Hematopoietic multipotent progenitor cell treated with erythropoietin and hydrocortisone succinate and interleukin-3 and kit ligand, for 17 days (in vitro differentiated cells): ENCODE results near the gene QPRT.
"Not testable (repeated sequence)": the region's sequence is repeated elsewhere in the genome, so short reads cannot be mapped to it uniquely, and the experiment has no call there.

Experiments
- DNase-seq: peaks from one replicate; pipeline ENCODE4 v3.0.0-alpha.2; 2015; ENCODE audit warnings: low spot score

QPRT gene

DNA sequence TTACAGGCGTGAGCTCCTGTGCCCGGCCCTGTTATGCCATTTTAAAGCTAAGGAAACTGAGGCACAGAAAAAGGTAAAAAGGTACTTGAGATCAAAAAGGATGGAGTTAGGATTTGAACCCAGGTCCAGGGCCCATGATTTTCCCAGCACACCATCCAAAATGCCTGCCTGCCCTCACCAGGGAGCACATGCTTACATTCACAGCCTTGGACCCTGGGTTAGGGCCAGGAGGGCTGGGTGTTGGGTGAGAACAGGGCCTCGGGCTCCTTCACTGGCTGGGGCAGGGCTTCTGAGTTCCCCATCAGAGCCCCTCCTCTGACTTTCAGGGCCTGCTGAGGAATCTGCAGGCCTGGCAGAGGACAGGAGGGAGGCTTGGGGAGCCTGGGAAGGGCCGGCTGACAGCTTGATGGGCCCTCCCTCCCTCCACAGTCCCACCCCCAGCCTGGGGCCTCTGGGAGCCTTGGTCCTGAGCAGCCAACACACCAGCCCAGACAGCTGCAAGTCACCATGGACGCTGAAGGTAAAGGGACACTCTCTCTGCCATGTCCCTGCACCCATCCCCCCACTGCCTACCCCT lies at the start of gene QPRT:
QPRT (plus strand) TSS at position 490 of the 577 bp plus-strand sequence; CDS start at position 508, 18 bp downstream.
- no peak for DNase-seq

DNA sequence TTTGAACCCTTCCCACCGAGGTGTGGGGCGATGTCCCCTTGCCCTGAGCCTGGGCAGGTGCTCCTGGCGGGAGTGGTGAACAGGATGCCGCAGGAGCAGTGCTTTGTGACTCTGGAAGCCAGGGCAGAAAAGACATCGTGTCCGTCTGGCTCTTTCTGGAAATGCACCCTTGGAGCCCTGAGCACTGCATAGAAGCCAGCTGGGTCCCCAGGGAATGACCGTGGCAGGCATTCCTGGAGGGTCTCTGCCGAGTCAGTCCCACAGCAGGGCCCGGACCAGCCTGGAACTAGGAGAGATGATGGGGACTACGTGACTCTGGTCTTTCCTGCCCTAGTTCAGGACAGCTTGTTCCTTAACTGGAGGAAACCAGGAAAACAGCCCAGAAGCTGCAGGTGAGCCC lies 49.7 kb upstream of the QPRT start:
- DNase-seq = not testable (repeated sequence)

DNA sequence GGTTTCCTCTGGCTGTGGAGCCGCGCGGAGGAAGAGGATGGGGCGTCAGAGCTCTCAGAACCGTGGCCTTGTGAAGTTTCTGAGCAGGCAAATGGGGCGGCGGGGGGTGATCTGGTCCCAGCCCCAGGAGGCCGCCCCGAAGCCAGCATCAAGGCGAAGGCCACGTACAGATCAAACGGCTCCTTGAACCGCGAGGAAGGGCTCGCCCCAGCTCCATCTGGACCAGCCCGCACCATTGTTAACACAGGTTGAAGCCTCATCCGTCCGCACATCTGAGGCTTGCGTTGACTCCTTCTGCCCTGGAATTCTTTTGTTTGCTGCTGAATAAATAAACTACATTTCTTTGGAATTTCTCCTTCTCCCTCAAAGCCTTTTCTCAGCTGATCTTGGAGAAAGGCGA lies 47.3 kb upstream of the QPRT start:
- not testable (repeated sequence) for DNase-seq

DNA sequence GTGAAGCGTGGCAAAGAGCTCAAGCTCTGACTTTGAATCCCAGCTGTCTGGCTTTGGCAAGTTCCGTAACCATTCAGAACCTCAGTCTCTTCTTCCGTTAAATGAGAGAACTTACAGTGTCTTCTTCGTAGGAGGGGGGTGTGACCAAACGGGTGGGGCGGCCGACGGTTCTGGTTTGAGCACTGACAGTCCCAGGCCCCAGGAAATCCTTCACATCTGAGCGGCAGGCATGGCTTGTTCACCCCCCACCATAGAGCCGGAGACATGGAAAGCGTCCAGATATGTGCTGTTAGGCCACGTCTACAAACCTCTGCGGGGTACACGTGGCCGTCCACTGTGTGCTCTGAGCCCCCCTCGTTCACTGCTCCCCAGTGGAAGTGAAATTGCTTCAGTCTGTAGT lies 43.1 kb upstream of the QPRT start:
- not testable (repeated sequence) for DNase-seq

DNA sequence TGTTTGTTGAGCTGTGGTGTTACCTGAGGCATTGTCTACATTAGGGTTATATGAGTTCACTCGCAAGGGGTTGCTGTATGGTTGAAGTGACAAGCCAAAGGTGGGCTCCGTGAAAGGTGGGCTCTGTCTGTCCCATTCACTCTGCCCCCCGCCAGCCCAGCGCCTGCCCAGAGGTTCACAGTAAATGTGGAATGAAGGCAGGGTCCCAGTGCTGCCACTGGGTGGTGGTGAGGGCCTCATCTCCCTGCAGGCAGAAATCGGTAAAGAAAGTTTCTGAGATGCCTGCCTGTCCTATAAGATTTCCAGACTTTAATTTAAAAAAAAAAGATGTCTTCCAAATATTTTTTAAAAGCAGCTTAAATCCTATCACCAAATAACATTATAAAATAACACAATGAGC lies 42.6 kb upstream of the QPRT start:
- not testable (repeated sequence) for DNase-seq

DNA sequence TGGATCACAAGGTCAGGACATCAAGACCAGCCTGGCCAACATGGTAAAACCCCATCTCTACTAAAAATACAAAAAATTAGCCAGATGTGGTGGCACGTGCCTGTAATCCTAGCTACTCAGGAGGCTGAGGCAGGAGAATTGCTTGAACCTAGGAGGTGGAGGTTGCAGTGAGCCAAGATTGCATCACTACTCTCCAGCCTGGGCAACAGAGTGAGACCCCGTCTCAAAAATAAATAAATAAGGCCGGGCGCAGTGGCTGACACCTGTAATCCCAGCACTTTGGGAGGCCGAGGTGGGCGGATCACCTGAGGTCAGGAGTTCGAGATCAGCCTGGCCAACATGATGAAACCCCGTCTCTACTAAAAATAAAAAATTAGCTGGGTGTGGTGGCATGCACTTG lies 40.2 kb upstream of the QPRT start:
- not testable (repeated sequence) for DNase-seq

DNA sequence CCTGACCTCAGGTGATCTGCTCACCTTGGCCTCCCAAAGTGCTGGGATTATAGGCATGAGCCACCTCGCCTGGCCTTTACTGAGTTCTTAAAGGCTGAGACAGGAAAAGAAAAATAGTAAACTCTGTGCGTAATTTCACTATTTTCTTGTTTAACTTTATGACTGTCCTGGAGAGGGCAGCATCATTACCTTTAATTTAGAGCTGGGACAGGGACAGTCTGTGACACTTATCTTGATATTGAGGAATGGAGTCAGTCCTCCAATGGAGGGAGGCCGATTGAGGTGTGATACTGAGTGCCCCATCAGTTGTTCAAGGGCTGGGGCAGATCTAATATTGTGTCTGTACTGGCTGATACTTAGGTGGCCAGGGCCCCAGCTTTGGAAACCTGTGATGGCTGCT lies 37.4 kb upstream of the QPRT start:
- DNase-seq = peak; percentile 52

DNA sequence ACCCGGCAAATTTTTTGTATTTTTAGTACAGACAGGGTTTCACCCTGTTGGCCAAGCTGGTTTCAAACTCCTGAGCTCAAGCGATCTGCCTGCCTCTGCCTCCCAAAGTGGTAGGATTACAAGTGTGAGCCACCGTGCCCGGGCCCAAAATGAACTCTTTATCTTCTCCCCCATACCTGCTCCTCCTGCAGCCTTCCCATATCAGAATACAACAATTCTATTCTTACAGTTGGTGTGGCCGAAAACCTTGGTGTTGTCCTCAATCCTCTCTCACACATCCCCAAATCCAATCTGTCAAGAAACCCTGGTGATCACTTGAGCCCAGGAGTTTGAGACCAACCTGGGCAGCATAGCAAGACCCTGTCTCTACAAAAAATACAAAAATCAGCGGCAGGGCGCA lies 35.4 kb upstream of the QPRT start:
- DNase-seq = peak; percentile 5

DNA sequence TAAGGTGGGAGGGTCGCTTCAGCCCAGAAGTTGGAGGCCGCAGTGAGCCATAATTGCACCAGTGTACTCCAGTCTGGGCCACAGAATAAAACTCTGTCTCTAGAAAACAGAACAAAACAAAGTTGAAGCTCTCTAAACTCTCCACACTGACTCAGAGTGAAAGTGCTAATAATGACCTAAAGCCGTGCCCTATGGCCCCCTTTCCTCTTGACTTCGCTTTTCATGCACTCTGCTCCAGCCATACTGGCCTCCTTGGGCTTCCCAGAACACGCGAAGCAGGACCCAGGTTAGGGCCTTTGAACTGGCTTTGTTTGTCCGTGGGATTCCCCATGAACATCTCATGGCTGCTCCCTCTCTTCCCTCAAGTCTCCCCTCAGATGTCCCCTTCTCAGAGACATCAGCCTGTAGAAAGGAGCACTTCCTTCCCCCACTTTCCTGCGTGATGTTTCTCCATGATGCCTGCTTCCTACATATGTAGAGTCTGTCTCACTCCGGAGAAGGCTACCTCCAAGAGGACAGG lies 34.6 kb upstream of the QPRT start:
- peak; percentile 3 for DNase-seq

DNA sequence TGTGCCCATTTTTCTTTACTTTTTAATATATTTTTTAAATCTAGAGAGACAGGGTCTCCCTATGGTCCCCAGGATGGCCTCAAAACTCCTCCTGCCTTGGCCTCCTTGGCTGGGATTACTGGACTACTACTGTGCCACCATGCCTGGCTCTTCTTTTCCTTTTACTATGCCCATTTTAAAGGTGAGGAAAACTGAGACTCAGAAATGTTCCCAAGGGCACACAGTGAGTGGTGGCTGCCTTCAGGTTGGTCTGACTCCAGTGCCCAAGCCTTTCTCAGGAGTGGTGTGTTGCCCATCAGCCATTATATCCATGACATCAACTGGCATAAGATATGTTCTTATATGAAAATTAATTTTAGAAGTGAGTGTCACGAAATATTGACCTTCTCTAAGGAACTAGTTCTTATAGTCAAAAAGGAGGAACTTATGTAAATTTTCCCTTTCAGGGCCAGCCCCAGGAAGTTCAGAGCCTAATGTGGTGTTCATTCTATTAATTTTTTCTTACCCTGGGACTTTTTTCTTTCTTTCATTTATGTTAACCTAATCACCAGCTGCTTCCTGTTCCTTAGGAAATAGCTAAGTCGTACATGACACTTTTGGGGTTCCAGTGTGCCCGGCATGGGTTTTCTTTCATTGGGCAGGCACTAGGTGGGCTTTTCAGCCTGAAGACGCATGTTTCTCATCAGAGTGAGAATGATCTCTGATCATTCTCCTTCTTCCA lies 33.8 kb upstream of the QPRT start:
- DNase-seq = no peak

DNA sequence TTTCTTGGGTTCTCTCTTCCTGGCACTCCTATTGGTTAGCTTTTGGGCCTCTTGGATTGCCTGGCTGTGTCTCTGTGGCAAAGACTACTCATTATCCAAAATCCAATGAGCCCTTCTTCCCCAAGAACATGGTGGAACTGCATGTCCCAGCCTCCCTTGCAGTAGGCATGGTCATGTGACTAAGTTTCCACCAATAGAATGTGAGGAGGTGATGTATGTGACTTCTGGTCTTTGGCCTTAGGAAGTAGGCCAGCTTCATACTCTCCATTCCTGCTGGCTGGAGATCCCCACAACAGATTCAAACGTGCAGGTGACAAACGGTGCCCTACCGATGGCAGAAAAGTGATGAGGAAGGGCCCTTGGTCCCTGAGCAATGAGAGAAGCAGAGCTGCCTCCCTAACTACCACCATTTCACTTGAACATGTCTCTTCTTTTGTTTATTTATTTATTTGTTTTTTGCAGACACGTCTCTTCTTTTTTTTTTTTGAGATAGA lies 33.2 kb upstream of the QPRT start:
- no peak for DNase-seq

DNA sequence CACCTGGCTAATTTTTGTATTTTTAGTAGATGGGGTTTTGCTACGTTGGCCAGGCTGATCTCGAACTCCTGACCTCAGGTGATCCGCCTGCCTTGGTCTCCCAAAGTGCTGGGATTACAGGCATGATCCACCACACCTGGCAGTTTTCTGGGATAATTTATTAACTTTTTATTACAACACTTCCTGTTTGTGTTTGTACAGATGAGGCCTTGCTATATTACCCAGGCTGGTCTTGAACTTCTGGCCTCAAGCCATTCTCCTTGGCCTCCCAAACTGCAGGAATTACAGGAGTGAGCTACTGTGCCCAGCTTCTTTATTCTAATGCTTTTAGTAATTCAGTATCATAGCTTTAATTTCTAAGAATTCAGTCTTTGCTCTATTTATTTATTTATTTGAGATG lies 32.0 kb upstream of the QPRT start:
- DNase-seq = no peak

DNA sequence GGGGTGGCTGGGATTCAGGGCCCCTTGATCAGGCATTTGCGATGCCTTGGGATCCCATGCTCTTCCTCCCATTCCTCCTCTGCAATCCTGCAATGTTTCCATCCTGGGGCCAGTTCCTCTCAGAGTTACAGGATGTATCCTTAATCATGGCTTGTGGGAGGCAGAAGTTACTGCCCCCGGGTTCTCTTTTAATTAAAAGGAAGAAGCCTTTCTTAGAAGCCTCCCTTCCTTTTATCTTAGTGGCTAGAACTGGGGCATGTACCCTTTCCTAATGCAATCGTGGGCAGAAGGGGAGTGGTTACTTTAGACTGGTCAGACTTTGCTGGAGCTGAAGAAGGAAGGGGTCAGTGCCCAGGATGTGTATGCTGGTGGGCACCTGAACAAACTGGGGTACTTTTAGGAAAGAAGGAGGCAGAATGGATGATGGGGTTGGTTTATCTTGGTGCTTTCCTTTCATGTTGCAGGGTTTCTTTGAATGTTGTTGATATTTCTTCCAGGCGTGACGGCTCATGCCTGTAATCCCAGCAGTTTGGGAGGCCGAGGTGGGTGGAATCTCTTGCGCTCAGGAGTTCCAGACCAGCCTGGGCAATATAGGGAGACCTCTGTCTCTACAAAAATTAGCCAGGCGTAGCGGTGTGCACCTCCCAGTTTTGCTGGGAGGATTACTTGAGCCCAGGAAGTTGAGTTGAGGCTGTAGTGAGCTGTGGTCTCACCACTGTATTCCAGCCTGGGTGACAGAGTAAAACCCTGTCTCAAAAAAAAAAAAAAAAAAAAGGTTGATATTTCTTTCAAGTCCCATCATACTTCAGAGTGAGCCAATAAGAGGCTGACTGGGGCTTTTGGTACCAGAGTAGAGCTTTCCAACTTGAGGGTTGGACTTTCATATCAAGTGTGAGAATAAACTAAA lies 29.1 kb upstream of the QPRT start:
- DNase-seq = no peak

DNA sequence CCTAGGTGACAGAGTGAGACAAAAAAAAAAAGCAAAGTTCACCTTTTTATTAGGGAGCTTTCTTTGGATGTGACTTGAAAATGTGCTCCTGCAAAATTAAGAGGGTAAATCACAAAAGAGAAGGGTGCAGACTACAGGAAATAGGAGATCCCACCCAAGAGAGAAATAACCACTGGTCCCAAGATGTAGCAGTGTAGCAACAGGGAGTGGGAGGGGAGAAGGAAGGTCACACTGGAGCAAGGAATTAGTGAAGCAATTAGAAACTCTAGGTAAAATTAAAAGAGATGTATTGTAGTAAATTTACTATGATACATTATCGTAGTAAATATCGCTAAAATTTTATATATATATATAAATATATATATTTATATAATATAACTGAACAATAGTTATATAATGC lies 28.2 kb upstream of the QPRT start:
- DNase-seq = no peak

DNA sequence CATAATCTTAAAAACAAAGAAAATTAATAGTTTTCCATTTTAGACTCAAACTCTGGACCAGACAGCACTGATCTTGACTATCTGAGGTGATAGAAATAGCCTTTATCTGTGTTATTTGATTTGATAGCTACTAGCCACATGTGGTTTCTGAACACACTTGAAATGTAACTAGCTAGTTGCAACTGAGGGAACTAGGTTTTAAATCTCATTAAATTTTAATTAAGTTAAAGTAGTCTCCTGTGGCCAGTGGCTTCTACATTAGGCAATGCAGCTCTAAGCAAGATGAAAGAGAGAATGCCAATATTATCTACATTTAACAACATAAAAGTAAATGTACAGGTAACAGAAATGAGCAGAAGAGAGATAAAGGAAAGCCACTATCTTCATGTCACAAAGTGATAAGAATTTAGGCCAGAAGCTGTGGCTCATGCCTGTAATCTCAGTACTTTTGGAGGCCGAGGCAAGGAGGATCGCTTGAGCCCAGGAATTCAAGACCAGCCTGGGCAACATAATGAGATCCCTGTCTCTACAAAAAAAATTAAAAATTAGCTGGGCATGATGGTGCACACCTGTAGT lies 27.1 kb upstream of the QPRT start:
- no peak for DNase-seq

DNA sequence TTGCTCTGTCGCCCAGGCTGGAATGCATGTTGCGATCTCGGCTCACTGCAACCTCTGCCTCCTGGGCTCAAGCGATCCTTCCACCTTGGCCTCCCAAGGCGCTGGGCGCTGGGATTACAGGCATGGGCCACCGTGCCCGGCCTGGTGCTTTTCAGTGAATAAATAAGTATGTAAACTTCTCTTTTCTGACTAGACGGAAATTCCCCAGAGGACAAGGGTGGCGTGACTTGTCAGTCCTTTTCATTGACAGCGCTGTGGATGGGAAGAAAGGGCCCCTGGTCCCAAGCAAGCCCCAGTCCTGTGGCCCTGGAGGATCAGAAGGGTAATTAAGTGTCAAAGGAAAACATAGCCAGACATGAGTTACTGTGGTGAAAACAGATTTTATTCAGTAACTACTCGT lies 25.5 kb upstream of the QPRT start:
- no peak for DNase-seq

DNA sequence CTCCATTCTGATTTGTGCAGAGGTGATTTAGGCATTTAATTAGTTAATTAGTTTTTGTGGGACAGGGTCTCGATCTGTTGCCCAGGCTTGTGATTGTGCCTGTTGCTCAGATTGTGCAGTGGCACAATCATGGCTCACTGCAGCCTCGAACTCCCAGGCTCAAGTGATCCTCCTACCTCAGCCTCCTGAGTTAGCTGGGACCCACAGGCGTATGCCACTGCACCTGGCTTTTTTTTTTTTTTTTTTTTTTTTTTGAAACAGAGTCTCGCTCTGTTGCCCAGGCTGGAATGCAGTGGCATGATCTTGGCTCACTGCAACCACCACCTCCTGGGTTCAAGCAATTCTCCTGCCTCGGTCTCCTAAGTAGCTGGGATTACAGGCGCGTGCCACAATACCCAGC lies 25.1 kb upstream of the QPRT start:
- DNase-seq = not testable (repeated sequence)

DNA sequence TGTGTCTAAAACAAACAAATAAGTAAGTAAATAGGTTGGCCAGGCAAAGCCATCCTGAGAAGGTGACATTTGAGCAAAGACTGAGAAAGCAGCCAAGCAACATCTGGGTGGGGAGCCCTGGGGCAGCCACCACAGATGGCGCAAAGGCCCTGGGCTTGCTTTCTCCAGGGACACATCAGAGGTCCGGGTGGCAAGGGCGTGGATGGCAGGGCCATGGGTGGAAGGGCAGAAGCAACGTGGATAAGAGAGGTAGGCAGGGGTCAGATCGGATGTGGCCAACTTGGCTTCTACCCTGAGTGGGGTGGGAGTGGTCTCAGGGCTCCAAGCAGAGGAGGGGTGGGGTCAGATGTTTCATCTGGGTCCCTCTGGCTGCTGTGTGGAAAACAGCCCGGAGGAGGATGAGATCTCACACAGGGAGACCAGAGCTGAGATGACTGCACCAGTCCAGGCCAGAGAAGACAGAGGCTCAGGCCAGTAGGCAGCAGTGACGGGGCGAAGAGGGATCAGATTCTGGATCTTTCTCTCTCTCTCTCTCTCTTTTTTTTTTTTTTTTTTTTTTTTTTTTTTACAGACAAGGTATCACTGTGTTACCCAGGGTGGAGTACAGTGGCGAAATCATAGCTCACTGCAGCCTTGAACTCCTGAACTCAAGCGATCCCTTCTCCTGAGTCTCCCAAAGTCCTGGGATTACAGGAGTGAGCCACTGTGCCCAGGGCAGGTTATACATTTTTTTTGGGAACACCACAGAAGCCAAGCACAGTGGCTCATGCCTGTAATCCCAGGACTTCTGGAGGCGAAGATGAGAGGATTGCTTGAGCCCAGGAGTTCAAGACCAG lies 22.1 kb upstream of the QPRT start:
- peak; percentile 35 for DNase-seq

DNA sequence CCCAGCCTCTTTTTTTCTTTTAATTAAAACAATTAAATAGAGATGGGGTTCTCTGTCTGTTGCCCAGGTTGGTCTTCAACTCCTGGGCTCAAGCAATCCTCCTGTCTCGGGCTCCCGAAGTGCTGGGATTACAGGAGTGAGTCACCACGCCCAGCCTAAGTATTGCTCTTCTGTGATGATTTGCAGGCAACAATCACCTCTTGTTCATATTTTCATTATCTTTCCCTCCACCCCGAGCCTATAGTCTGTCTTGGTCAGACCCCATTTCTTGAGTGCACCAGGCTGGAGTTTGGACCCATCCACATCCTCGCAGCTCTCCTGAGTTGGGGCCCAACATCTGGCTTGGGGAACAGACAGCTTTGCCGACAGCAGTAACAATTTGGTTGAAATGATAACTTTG lies 20.3 kb upstream of the QPRT start:
- no peak for DNase-seq

DNA sequence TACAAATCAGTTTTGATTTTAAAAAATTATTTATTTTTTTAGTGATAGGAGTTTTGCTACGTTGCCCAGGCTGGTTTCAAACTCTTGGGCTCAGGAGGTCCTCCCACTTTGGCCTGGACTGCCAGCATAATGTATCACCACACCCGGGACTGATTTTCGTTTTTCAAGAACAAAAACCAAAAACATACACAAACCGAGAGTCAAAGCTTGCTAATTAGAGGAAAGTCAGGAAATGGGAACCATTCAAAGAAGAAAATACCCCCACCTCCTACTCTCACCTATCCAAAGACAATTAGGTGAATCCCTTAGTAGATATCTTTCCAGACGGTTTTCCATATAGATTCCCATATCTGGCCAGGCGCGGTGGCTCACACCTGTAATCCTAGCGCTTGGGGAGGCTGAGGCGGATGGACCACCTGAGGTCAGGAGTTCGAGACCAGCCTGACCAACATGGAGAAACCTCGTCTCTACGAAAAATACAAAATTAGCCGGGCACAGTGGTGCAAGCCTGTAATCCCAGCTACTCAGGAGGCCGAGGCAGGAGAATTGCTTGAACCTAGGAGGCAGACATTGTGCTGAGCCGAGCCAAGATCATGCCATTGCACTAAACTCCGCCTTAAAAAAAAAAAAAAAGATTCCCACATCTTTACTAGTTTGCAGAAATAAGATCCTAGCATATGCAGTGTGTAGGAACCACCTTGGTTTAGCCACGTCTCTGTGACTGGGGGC lies 16.8 kb upstream of the QPRT start:
- no peak for DNase-seq

DNA sequence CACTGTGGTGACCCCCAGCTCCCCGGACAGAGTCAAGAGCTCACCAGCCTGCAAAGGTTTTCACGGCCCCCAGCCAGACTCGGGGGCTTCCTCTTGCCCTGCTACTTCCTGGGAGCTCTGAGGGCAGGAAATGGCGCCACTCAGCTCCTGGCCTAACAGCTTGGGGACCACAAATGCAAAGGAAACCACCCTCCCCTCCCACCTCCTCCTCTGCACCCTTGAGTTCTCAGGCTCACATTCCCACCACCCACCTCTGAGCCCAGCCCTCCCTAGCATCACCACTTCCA lies 16.3 kb upstream of the QPRT start:
- no peak for DNase-seq
